Muscle layer of colon (tissue), 2 donors: ENCODE measurements around the gene MPDU1.

Experiments
- H3K27ac ChIP-seq: one replicate; pipeline ENCODE4 v1.7.0; 2013; ENCODE audit warnings: low read depth, mild to moderate bottlenecking, low read length, moderate library complexity
- H3K27me3 ChIP-seq, 2 donors: one replicate each; pipeline ENCODE4 v1.7.0; 2013; ENCODE audit warnings: low read length in 2 of 2, mild to moderate bottlenecking in 2 of 2; ENCODE audit not compliant: insufficient read depth in 2 of 2, control insufficient read depth in 1 of 2
- H3K36me3 ChIP-seq: one replicate; pipeline ENCODE4 v1.7.0; 2013; ENCODE audit warnings: mild to moderate bottlenecking, low read length; ENCODE audit not compliant: insufficient read depth
- H3K4me1 ChIP-seq: one replicate; pipeline ENCODE4 v1.7.0; 2013; ENCODE audit warnings: mild to moderate bottlenecking, low read length; ENCODE audit not compliant: insufficient read depth
- H3K4me3 ChIP-seq, 2 donors: one replicate each; pipeline ENCODE4 v1.7.0; 2013; ENCODE audit warnings: low read length in 2 of 2, low read depth in 1 of 2, mild to moderate bottlenecking in 1 of 2, moderate library complexity in 1 of 2
- H3K9ac ChIP-seq: one replicate; pipeline ENCODE4 v1.7.0; 2013; ENCODE audit warnings: low read length
- H3K9me3 ChIP-seq: one replicate; pipeline ENCODE4 v1.7.0; 2013; ENCODE audit warnings: mild to moderate bottlenecking, low read length
- donor health status: abdominal sarcoma.
- donor health status: Adenocarcinoma of cecum.

MPDU1 gene

GRCh38 chr17:7561589-7562207, 22.0 kb upstream of the MPDU1 start, which contains the start of gene SENP3:
SENP3 (plus strand) TSS chr17:7561919; CDS start chr17:7563077, 1,158 bp downstream.
- H3K4me3 ChIP-seq: peak within 1 kb of the TSS; percentile 83 to 84
- H3K27me3 ChIP-seq: no peaks in the 10 kb centered on the region
- H3K36me3 ChIP-seq: peaks cover 28% of the 10 kb centered on the region
- no peaks in the 10 kb centered on the region for H3K9me3 ChIP-seq
- peak within 1 kb of the TSS; percentile 91 for H3K9ac ChIP-seq
- peak within 1 kb of the TSS; percentile 96 for H3K27ac ChIP-seq
- H3K4me1 ChIP-seq: peaks cover 58% of the 10 kb centered on the region

- H3K4me1 ChIP-seq: peaks cover 57% of the 10 kb centered on the region
- H3K36me3 ChIP-seq: peaks cover 33% of the 10 kb centered on the region
These were observed 21.4 kb upstream of the MPDU1 start for GRCh38 chr17:7562208-7562605.

GRCh38 chr17:7563115-7563869, 20.4 kb upstream of the MPDU1 start:
- no peak overlapping the region for H3K27ac ChIP-seq
- H3K9me3 ChIP-seq: no peaks in the 10 kb centered on the region
- H3K4me3 ChIP-seq: peak overlapping the region in 1 of 2 donors; percentile 75
- peak overlapping the region; percentile 81 for H3K9ac ChIP-seq
- no peaks in the 10 kb centered on the region for H3K27me3 ChIP-seq
- peaks cover 37% of the 10 kb centered on the region for H3K36me3 ChIP-seq
- peaks cover 46% of the 10 kb centered on the region for H3K4me1 ChIP-seq

More at GRCh38 chr17:7562208-7562605, 21.4 kb upstream of the MPDU1 start:
- no peaks in the 10 kb centered on the region for H3K27me3 ChIP-seq
- peak overlapping the region; percentile 96 for H3K27ac ChIP-seq
- H3K9me3 ChIP-seq: no peaks in the 10 kb centered on the region
- peak overlapping the region; percentile 81 for H3K9ac ChIP-seq
- peak overlapping the region; percentile 75 to 84 for H3K4me3 ChIP-seq

GRCh38 chr17:7569571-7569970, 14.1 kb upstream of the MPDU1 start:
- Histone ChIP-seq H3K9me3 (no peaks in the 10 kb centered on the region), H3K27me3 (no peaks in the 10 kb centered on the region), H3K4me1 (peaks cover 12% of the 10 kb centered on the region), H3K9ac (no peak overlapping the region), H3K27ac (no peak overlapping the region), H3K36me3 (peaks cover 53% of the 10 kb centered on the region), H3K4me3 (no peak overlapping the region)

GRCh38 chr17:7570351-7570750, 13.3 kb upstream of the MPDU1 start:
- H3K27ac ChIP-seq: no peak overlapping the region
- peaks cover 19% of the 10 kb centered on the region for H3K4me1 ChIP-seq
- peaks cover 53% of the 10 kb centered on the region for H3K36me3 ChIP-seq

GRCh38 chr17:7572338-7572587, 11.4 kb upstream of the MPDU1 start:
- Histone ChIP-seq H3K36me3 (peaks cover 56% of the 10 kb centered on the region), H3K4me3 (peak overlapping the region; percentile 45 to 52), H3K27me3 (no peaks in the 10 kb centered on the region), H3K4me1 (peaks cover 25% of the 10 kb centered on the region), H3K27ac (peak overlapping the region; percentile 92), H3K9me3 (no peaks in the 10 kb centered on the region), H3K9ac (peak overlapping the region; percentile 16)

More at GRCh38 chr17:7570351-7570750, 13.3 kb upstream of the MPDU1 start:
- no peaks in the 10 kb centered on the region for H3K9me3 ChIP-seq
- no peak overlapping the region for H3K9ac ChIP-seq
- no peak overlapping the region for H3K4me3 ChIP-seq
- H3K27me3 ChIP-seq: no peaks in the 10 kb centered on the region

- Histone ChIP-seq H3K9me3 (no peaks in the 10 kb centered on the region), H3K27me3 (no peaks in the 10 kb centered on the region), H3K9ac (peak overlapping the region; percentile 98), H3K36me3 (peaks cover 58% of the 10 kb centered on the region), H3K4me1 (peaks cover 25% of the 10 kb centered on the region), H3K27ac (peak overlapping the region; percentile 88), H3K4me3 (peak overlapping the region; percentile 83 to 85)
These were observed 10.9 kb upstream of the MPDU1 start for GRCh38 chr17:7572588-7573323.

GRCh38 chr17:7573324-7574080, 10.2 kb upstream of the MPDU1 start:
- H3K9ac ChIP-seq: peak overlapping the region; percentile 98
- H3K4me3 ChIP-seq: peak overlapping the region; percentile 83 to 85
- H3K27me3 ChIP-seq: no peaks in the 10 kb centered on the region
- peaks cover 66% of the 10 kb centered on the region for H3K36me3 ChIP-seq
- no peaks in the 10 kb centered on the region for H3K9me3 ChIP-seq
- H3K27ac ChIP-seq: peak overlapping the region; percentile 88
- peaks cover 25% of the 10 kb centered on the region for H3K4me1 ChIP-seq

GRCh38 chr17:7574176-7574953, 9.3 kb upstream of the MPDU1 start:
- peaks cover 72% of the 10 kb centered on the region for H3K36me3 ChIP-seq
- H3K9me3 ChIP-seq: no peaks in the 10 kb centered on the region
- H3K27ac ChIP-seq: peak overlapping the region; percentile 88
- peak overlapping the region; percentile 21 for H3K9ac ChIP-seq
- peak overlapping the region; percentile 83 to 85 for H3K4me3 ChIP-seq
- no peaks in the 10 kb centered on the region for H3K27me3 ChIP-seq
- H3K4me1 ChIP-seq: peaks cover 25% of the 10 kb centered on the region

- Histone ChIP-seq H3K4me3 (no peak overlapping the region), H3K36me3 (peaks cover 67% of the 10 kb centered on the region), H3K9ac (no peak overlapping the region), H3K9me3 (no peaks in the 10 kb centered on the region), H3K27ac (no peak overlapping the region), H3K27me3 (no peaks in the 10 kb centered on the region), H3K4me1 (peaks cover 35% of the 10 kb centered on the region)
These were observed 8.2 kb upstream of the MPDU1 start for GRCh38 chr17:7575481-7575883.
